Neuronal stem cell (in vitro differentiated cells): ENCODE results near the gene CRABP2.

Source experiments
- DNase-seq: peaks from one replicate; pipeline ENCODE4 v3.0.0-alpha.2; 2013; ENCODE audit warnings: low spot score
- H2AFZ ChIP-seq: one replicate; pipeline ENCODE4 v1.6.1; 2013; ENCODE audit warnings: mild to moderate bottlenecking, low read length, inconsistent platforms
- H2AK5ac ChIP-seq: 2 replicates; pipeline ENCODE4 v1.6.1; 2013; ENCODE audit warnings: low read depth, mild to moderate bottlenecking, inconsistent platforms, low read length, moderate library complexity, mixed read lengths
- H2BK120ac ChIP-seq: 2 replicates; pipeline ENCODE4 v1.6.1; 2013; ENCODE audit warnings: low read depth, mild to moderate bottlenecking, inconsistent platforms, low read length, moderate library complexity, mixed read lengths
- H2BK12ac ChIP-seq: one replicate; pipeline ENCODE4 v1.6.1; 2013; ENCODE audit warnings: low read length, inconsistent platforms
- H2BK15ac ChIP-seq: 2 replicates; pipeline ENCODE4 v1.6.1; 2013; ENCODE audit warnings: mild to moderate bottlenecking, low read length, inconsistent platforms, mixed read lengths
- H2BK5ac ChIP-seq: one replicate; pipeline ENCODE4 v1.6.1; 2013; ENCODE audit warnings: inconsistent platforms, mild to moderate bottlenecking, low read length, moderate library complexity
- H3K14ac ChIP-seq: one replicate; pipeline ENCODE4 v1.6.1; 2013; ENCODE audit warnings: low read length, inconsistent platforms
- H3K18ac ChIP-seq: 2 replicates; pipeline ENCODE4 v1.6.1; 2013; ENCODE audit warnings: low read length, inconsistent platforms
- H3K23ac ChIP-seq: 2 replicates; pipeline ENCODE4 v1.6.1; 2013; ENCODE audit warnings: low read depth, mild to moderate bottlenecking, mixed read lengths, low read length, inconsistent platforms; ENCODE audit not compliant: poor library complexity
- H3K27ac ChIP-seq: replicated peaks from 3 replicates; pipeline ENCODE4 v1.5.1; 2013; ENCODE audit warnings: low read length, inconsistent platforms
- H3K27me3 ChIP-seq, 3 experiments: 2 replicates each; pipeline ENCODE4 v1.6.1; 2013; ENCODE audit warnings: low read length in 3 of 3, mild to moderate bottlenecking in 2 of 3, inconsistent platforms in 1 of 3, low read depth in 1 of 3, mixed read lengths in 1 of 3, moderate library complexity in 1 of 3; ENCODE audit not compliant: control insufficient read depth in 3 of 3, insufficient read depth in 3 of 3
- H3K36me3 ChIP-seq, 2 donors: replicated peaks in 1 of 2; 2 replicates each; pipeline ENCODE4 v1.6.1; 2013; ENCODE audit warnings: low read length in 2 of 2; ENCODE audit not compliant: control insufficient read depth in 2 of 2, insufficient read depth in 2 of 2
- H3K4ac ChIP-seq: 2 replicates; pipeline ENCODE4 v1.6.1; 2013; ENCODE audit warnings: inconsistent platforms, mild to moderate bottlenecking, low read length, moderate library complexity
- H3K4me1 ChIP-seq, 2 donors: 1 replicate in 1 of 2; 2 replicates in 1 of 2; pipeline ENCODE4 v1.6.1; 2013; ENCODE audit warnings: low read length in 2 of 2, low read depth in 1 of 2; ENCODE audit not compliant: control insufficient read depth in 2 of 2, insufficient read depth in 1 of 2
- H3K4me2 ChIP-seq: one replicate; pipeline ENCODE4 v1.6.1; 2013; ENCODE audit warnings: mild to moderate bottlenecking, low read length, inconsistent platforms; ENCODE audit not compliant: insufficient read depth, poor library complexity, severe bottlenecking
- H3K4me3 ChIP-seq, 2 donors: 2 replicates each; pipeline ENCODE4 v1.5.1; 2013; ENCODE audit warnings: low read length in 2 of 2, mild to moderate bottlenecking in 2 of 2, inconsistent platforms in 1 of 2, moderate library complexity in 1 of 2
- H3K79me1 ChIP-seq: one replicate; pipeline ENCODE4 v1.6.1; 2013; ENCODE audit warnings: low read depth, mild to moderate bottlenecking, inconsistent platforms, low read length, moderate library complexity
- H3K9ac ChIP-seq: one replicate; pipeline ENCODE4 v1.6.1; 2013; ENCODE audit warnings: mild to moderate bottlenecking, low read depth, low read length, inconsistent platforms; ENCODE audit not compliant: poor library complexity
- H3K9me3 ChIP-seq, 2 donors: replicated peaks in 1 of 2; 2 replicates each; pipeline versions ENCODE3 to v1.6.1; 2013; ENCODE audit warnings: low read length in 2 of 2, mild to moderate bottlenecking in 2 of 2, inconsistent platforms in 1 of 2, low read depth in 1 of 2, mixed read lengths in 1 of 2, moderate library complexity in 1 of 2; ENCODE audit not compliant: control insufficient read depth in 2 of 2, insufficient read depth in 1 of 2
- H4K8ac ChIP-seq: one replicate; pipeline ENCODE4 v1.6.1; 2013; ENCODE audit warnings: low read depth, mild to moderate bottlenecking, inconsistent platforms, low read length, moderate library complexity
- H4K91ac ChIP-seq: one replicate; pipeline ENCODE4 v1.6.1; 2013; ENCODE audit warnings: low read length, low read depth, mild to moderate bottlenecking, inconsistent platforms; ENCODE audit not compliant: poor library complexity
- WGBS, 2 donors: extraction: QIAGEN DNeasy Blood & Tissue Kit; methylation state at CpG; one replicate each; pipeline ENCODE4 v1.1.7; 2013; ENCODE audit warnings: missing lambda C conversion rate in 2 of 2, mixed read lengths in 1 of 2; ENCODE audit not compliant: insufficient read length in 2 of 2, insufficient replicate concordance in 1 of 2; ENCODE audit errors: extremely low coverage in 2 of 2; 5-methylcytosine and 5-hydroxymethylcytosine counted together

Gene CRABP2

GRCh38 chr1:156692441-156692924, 12.9 kb downstream of the CRABP2 start:
- Histone ChIP-seq H3K4me1 (peaks cover 47 to 54% of the 10 kb centered on the region in 2 donors), H3K4ac (peak overlapping the region; percentile 80), H3K4me3 (no peak overlapping the region), H3K9ac (peak overlapping the region; percentile 31), H3K27ac (peak overlapping the region; percentile 71), H3K4me2 (peak overlapping the region; percentile 51), H2AFZ (peak overlapping the region; percentile 67), H3K27me3 (peaks cover 0 to 18% (median 0%) of the 10 kb centered on the region in 3 experiments), H2BK12ac (peak overlapping the region; percentile 95), H4K8ac (no peak overlapping the region), H4K91ac (peak overlapping the region; percentile 66), H2BK5ac (peak overlapping the region; percentile 63), H3K18ac (peak overlapping the region; percentile 86), H2BK15ac (peak overlapping the region; percentile 92), H3K9me3 (no peaks in the 10 kb centered on the region), H2AK5ac (peak overlapping the region; percentile 99), H3K36me3 (no peaks in the 10 kb centered on the region), H3K14ac (no peak overlapping the region), H2BK120ac (peak overlapping the region; percentile 98), H3K23ac (peak overlapping the region; percentile 52), H3K79me1 (no peaks in the 10 kb centered on the region)
- DNase-seq: no peak
- WGBS, 2 donors: no CpG with 5 or more reads among the region's 13 CpGs

DNA sequence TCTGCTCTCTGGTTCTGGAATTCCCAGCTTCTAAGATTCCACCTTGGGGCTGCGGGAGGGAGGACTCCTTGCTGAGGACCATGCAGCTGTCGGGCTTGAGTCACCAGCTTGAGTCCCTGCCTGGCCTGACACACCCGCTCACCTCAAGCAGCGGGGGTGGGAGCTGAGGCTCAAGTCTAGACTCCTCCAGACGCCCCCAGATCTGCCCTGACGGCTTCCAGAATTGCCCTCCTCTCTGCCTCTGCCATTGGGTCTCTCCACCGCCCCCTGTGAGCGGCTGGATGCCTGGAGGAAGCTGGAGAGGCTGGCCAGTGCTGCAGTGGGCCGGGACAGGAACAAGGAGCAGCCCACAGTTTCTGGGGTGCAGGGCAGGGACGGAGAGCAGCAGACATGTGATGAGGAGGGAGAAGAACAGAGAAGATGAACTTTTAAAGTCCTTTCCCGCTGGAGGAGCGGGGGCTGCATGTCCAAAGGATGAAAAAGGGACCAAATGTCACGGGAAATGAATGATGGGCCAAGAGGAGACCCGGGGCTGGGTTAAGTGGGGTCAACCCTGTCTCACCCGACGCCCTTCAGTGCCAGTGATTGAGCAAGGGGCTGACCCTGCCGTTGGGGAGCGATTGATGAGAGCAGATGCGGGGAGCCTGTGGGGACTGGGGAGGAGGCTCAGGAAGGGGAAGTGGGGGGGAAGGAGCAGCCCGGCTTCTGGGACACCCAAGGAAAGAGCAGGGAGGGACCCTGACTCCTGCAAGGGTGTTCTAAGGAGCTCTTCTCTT, 13.5 kb downstream of the CRABP2 start:
- H4K91ac ChIP-seq: peak overlapping the region; percentile 66
- H3K9ac ChIP-seq: no peak overlapping the region
- H2AK5ac ChIP-seq: peak overlapping the region; percentile 99
- peak overlapping the region; percentile 67 for H2AFZ ChIP-seq
- H3K79me1 ChIP-seq: no peaks in the 10 kb centered on the region
- no peaks in the 10 kb centered on the region for H3K9me3 ChIP-seq
- peak overlapping the region; percentile 86 for H3K18ac ChIP-seq
- H2BK12ac ChIP-seq: peak overlapping the region; percentile 95
- no CpG with 5 or more reads among the region's 20 CpGs for WGBS, 2 donors
- peak overlapping the region; percentile 80 for H3K4ac ChIP-seq
- H4K8ac ChIP-seq: no peak overlapping the region
- H3K4me1 ChIP-seq: peaks cover 47 to 51% of the 10 kb centered on the region in 2 donors
- no peak overlapping the region for H3K14ac ChIP-seq
- peak overlapping the region; percentile 63 for H2BK5ac ChIP-seq
- H3K23ac ChIP-seq: peak overlapping the region; percentile 52
- peak overlapping the region; percentile 92 for H2BK15ac ChIP-seq
- H3K27ac ChIP-seq: peak overlapping the region; percentile 71
- no peaks in the 10 kb centered on the region for H3K36me3 ChIP-seq
- DNase-seq: no peak
- H3K4me3 ChIP-seq: peak overlapping the region in 1 of 2 donors; percentile 22
- peak overlapping the region; percentile 36 for H3K4me2 ChIP-seq
- H2BK120ac ChIP-seq: peak overlapping the region; percentile 98
- H3K27me3 ChIP-seq: peaks cover 0 to 18% (median 0%) of the 10 kb centered on the region in 3 experiments

DNA sequence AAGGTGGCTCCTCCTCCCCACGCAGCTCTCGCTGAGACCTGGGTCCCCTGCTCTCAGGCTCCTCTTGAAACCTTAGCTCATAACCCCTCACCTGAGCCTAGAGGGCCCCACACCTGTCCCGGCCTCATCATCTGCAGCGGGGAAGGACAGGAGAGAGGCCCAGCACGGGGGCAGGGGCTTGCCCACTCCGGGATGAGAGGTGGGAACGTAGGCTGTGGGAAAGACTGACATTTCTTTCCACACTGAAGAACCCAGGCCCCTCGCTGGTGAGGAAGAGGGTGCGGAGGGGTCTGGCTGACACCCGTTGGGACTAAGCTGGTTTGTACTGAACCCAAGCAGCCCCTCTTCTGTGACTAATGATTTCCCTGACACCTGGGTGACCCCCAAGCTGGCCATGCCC, 14.2 kb downstream of the CRABP2 start:
- H3K36me3 ChIP-seq: no peaks in the 10 kb centered on the region
- H2BK12ac ChIP-seq: peak overlapping the region; percentile 82
- H4K91ac ChIP-seq: peak overlapping the region; percentile 19
- peak overlapping the region; percentile 64 for H3K9ac ChIP-seq
- H4K8ac ChIP-seq: no peak overlapping the region
- peak overlapping the region; percentile 49 for H2BK15ac ChIP-seq
- H3K27ac ChIP-seq: no peak overlapping the region
- H3K4ac ChIP-seq: no peak overlapping the region
- no CpG with 5 or more reads among the region's 10 CpGs for WGBS, 2 donors
- no peak for DNase-seq
- H3K4me2 ChIP-seq: no peak overlapping the region
- no peaks in the 10 kb centered on the region for H3K79me1 ChIP-seq
- H2AFZ ChIP-seq: peak overlapping the region; percentile 67
- H3K9me3 ChIP-seq: no peaks in the 10 kb centered on the region
- H2BK120ac ChIP-seq: no peak overlapping the region
- H2AK5ac ChIP-seq: peak overlapping the region; percentile 99
- H3K4me1 ChIP-seq: peaks cover 47 to 51% of the 10 kb centered on the region in 2 donors
- no peak overlapping the region for H3K4me3 ChIP-seq
- no peak overlapping the region for H3K23ac ChIP-seq
- H2BK5ac ChIP-seq: peak overlapping the region; percentile 63
- peaks cover 0 to 18% (median 0%) of the 10 kb centered on the region in 3 experiments for H3K27me3 ChIP-seq
- no peak overlapping the region for H3K14ac ChIP-seq
- peak overlapping the region; percentile 93 for H3K18ac ChIP-seq

- Histone ChIP-seq H3K9ac (no peak overlapping the region), H4K91ac (peak overlapping the region; percentile 19), H3K36me3 (no peaks in the 10 kb centered on the region), H2BK5ac (peak overlapping the region; percentile 63), H3K14ac (no peak overlapping the region), H2AK5ac (peak overlapping the region; percentile 99), H3K23ac (no peak overlapping the region), H3K79me1 (no peaks in the 10 kb centered on the region), H3K4ac (no peak overlapping the region), H4K8ac (no peak overlapping the region), H3K9me3 (no peaks in the 10 kb centered on the region), H2BK15ac (no peak overlapping the region), H3K18ac (peak overlapping the region; percentile 93), H2AFZ (no peak overlapping the region), H2BK120ac (no peak overlapping the region), H3K4me2 (no peak overlapping the region), H3K27ac (no peak overlapping the region), H3K27me3 (peaks cover 0 to 19% (median 0%) of the 10 kb centered on the region in 3 experiments), H2BK12ac (peak overlapping the region; percentile 82), H3K4me3 (no peak overlapping the region), H3K4me1 (peaks cover 47 to 51% of the 10 kb centered on the region in 2 donors)
- WGBS, 2 donors: no CpG with 5 or more reads among the region's 8 CpGs
- DNase-seq: no peak
Observed at GRCh38 chr1:156690675-156691036, 14.7 kb downstream of the CRABP2 start.
